Activated T-cell treated with anti-CD3 and anti-CD28 coated beads, Interleukin-2, amount 50 U/mL, for 4 hours (primary cell): ENCODE results near the gene MGAT5. TPM values are rescaled to one million over a fixed set of nuclear protein-coding genes. Genes with fewer than 3 reads are reported as not detected.

Source experiments
- ATAC-seq, 2 donors: fragments of 200-7000 bp; cut with Tn5 transposase; one replicate each; pipeline ENCODE4 v1.10.0; 2021
- DNase-seq: peaks from one replicate; pipeline ENCODE4 v3.0.0-alpha.2; 2020
- H3K27me3 Mint-ChIP-seq: one replicate; pipeline ENCODE4 v1.8.0; 2021; ENCODE audit warnings: low read depth, mixed read lengths
- H3K36me3 Mint-ChIP-seq: one replicate; pipeline ENCODE4 v1.8.0; 2022; ENCODE audit warnings: mixed read lengths; ENCODE audit not compliant: insufficient read depth
- H3K4me1 Mint-ChIP-seq: one replicate; pipeline ENCODE4 v1.8.0; 2021; ENCODE audit warnings: low read depth, mixed read lengths
- H3K4me3 Mint-ChIP-seq: one replicate; pipeline ENCODE4 v1.8.0; 2021; ENCODE audit warnings: mild to moderate bottlenecking, moderate library complexity, mixed read lengths
- H3K9me3 Mint-ChIP-seq: one replicate; pipeline ENCODE4 v1.8.0; 2021; ENCODE audit warnings: mixed read lengths
- total RNA-seq, 3 donors: library from RNA; stranded (reverse); gene quantifications; one replicate each; pipeline ENCODE4 v1.2.1, GENCODE V29; 2021

MGAT5 gene
- total RNA-seq, 3 donors from 2014 or later = 58.7 to 69.8 (median 68.4) TPM

DNA sequence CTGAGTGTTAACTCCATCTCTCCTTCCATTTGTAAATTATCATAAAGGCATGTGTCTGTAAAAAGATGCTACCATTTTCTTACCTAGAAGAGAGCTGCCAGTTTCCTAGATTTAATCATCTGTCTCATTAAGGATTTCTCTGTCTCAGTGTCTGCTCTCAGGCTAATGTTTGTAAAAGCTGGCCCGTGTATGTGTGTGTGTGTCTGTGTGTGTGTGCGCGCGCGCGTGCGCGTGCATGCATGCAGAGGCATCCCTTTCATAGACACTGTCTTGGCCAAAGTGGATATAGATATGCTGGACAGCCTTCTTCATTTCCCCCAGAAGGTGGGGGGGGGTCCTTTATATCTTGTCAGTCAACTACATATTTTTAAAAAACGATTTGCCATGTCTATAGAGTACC is 18.9 kb downstream of the MGAT5 start:
- Mint-ChIP-seq H3K36me3 (peaks cover 56% of the 10 kb centered on the region), H3K4me1 (peaks cover 71% of the 10 kb centered on the region), H3K4me3 (no peak overlapping the region), H3K9me3 (no peaks in the 10 kb centered on the region), H3K27me3 (no peaks in the 10 kb centered on the region)
- ATAC-seq = no peak
- no peak for DNase-seq

DNA sequence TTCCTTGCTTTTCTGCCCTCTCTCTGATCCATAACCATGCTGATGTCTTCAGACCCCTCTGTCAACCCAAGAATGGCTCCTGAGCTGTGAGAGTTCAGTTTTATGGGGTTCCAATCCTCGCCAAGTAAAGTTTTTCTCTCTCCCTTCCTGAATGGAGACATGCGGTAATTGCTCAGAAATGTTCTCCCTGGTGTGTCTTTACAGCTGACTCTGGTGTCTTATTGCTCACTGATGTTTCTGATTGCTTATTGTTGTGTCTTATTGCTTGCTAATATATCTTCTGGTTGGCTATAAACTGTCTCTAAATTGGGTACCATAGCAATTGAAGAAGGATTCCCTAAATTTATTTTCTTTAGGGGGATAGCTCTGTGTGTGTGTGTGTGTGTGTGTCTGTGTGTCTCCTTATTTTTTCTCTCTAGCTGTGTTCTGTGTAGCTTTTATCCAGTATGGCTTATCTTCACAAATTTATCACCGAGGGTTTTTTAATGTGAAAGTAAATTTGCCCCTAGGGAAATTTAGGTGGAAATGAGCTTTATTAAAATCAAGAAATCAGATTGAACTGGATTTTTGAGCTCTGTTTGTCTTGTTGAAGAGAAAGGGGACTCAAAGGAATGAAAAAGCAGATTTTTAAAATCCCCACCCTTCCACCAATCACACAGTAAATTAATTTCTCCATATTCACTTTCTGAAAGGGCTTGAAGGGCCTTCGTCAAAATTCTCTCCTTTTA is 19.5 kb downstream of the MGAT5 start:
- H3K9me3 Mint-ChIP-seq = no peaks in the 10 kb centered on the region
- ATAC-seq (no peak), DNase-seq (no peak)
- no peak overlapping the region for H3K4me3 Mint-ChIP-seq
- no peaks in the 10 kb centered on the region for H3K27me3 Mint-ChIP-seq
- H3K4me1 Mint-ChIP-seq = peaks cover 70% of the 10 kb centered on the region
- peaks cover 58% of the 10 kb centered on the region for H3K36me3 Mint-ChIP-seq

DNA sequence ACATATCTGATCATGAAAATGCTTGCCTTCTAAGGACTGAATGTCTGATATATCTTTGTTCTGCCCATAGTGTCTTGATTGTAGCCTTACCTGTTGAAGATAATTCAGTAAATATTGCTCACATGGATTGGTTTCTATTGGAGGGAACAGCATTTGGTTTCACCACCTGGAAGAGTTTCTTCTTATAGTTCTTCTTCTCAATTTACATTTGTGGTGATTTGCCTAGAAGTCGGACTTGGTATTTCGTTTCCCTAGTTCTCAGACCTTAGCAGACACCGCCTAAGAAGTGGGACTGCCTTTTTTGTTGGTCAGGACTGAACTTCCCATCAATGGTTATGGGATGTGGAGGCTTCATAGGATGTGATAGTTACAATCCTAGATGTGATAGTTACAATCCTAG is 20.2 kb downstream of the MGAT5 start:
- peaks cover 70% of the 10 kb centered on the region for H3K4me1 Mint-ChIP-seq

GRCh38 chr2:134275058-134275862 is 21.4 kb downstream of the MGAT5 start:
- H3K9me3 Mint-ChIP-seq = no peaks in the 10 kb centered on the region
- peaks cover 68% of the 10 kb centered on the region for H3K4me1 Mint-ChIP-seq
- no peaks in the 10 kb centered on the region for H3K27me3 Mint-ChIP-seq
- no peak for ATAC-seq
- peaks cover 59% of the 10 kb centered on the region for H3K36me3 Mint-ChIP-seq
- no peak overlapping the region for H3K4me3 Mint-ChIP-seq
- DNase-seq = no peak

More for the DNA sequence above, 20.2 kb downstream of the MGAT5 start:
- no peaks in the 10 kb centered on the region for H3K27me3 Mint-ChIP-seq
- DNase-seq (no peak), ATAC-seq (no peak)
- H3K36me3 Mint-ChIP-seq = peaks cover 64% of the 10 kb centered on the region
- no peak overlapping the region for H3K4me3 Mint-ChIP-seq
- H3K9me3 Mint-ChIP-seq = no peaks in the 10 kb centered on the region

GRCh38 chr2:134276381-134277172 is 22.7 kb downstream of the MGAT5 start:
- Mint-ChIP-seq H3K4me1 (peaks cover 73% of the 10 kb centered on the region), H3K9me3 (no peaks in the 10 kb centered on the region), H3K27me3 (no peaks in the 10 kb centered on the region), H3K36me3 (peaks cover 53% of the 10 kb centered on the region), H3K4me3 (no peak overlapping the region)
- ATAC-seq (no peak), DNase-seq (no peak)

- ATAC-seq (no peak), DNase-seq (no peak)
- Mint-ChIP-seq H3K9me3 (no peaks in the 10 kb centered on the region), H3K36me3 (peaks cover 50% of the 10 kb centered on the region), H3K4me3 (no peak overlapping the region), H3K27me3 (no peaks in the 10 kb centered on the region), H3K4me1 (peaks cover 73% of the 10 kb centered on the region)
Observed at GRCh38 chr2:134277223-134277622, 23.4 kb downstream of the MGAT5 start.

- DNase-seq (no peak), ATAC-seq (no peak)
- H3K4me1 Mint-ChIP-seq = peaks cover 73% of the 10 kb centered on the region
- no peaks in the 10 kb centered on the region for H3K27me3 Mint-ChIP-seq
- H3K4me3 Mint-ChIP-seq = no peak overlapping the region
- H3K36me3 Mint-ChIP-seq = peaks cover 40% of the 10 kb centered on the region
- no peaks in the 10 kb centered on the region for H3K9me3 Mint-ChIP-seq
Observed at GRCh38 chr2:134278553-134278952, 24.7 kb downstream of the MGAT5 start.

- peaks cover 34% of the 10 kb centered on the region for H3K36me3 Mint-ChIP-seq
- no peaks in the 10 kb centered on the region for H3K9me3 Mint-ChIP-seq
- no peaks in the 10 kb centered on the region for H3K27me3 Mint-ChIP-seq
- DNase-seq = no peak
- peaks cover 73% of the 10 kb centered on the region for H3K4me1 Mint-ChIP-seq
- ATAC-seq = no peak
- H3K4me3 Mint-ChIP-seq = no peak overlapping the region
Observed at GRCh38 chr2:134279417-134279816, 25.5 kb downstream of the MGAT5 start.

DNA sequence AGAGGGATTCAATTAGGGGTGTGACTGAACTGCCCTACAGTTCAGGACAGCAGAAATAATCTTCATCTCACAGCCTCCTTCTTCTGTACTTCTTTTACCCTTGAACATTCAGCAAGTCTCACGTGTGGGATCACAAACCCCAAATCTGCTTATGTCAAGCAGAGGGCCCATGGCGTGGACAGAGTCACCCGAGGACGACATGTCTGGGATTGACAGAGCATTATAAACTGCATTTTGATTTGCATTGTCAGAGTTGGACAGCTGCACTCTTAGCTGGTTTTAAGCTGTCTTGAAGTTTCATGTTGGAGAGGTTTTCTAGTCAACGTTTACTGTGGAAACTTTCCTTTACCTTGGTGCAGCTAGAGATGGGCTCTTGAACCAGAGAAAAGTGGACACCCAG is 26.4 kb downstream of the MGAT5 start:
- peaks cover 74% of the 10 kb centered on the region for H3K4me1 Mint-ChIP-seq
- no peak overlapping the region for H3K4me3 Mint-ChIP-seq
- ATAC-seq = no peak
- no peaks in the 10 kb centered on the region for H3K27me3 Mint-ChIP-seq
- H3K9me3 Mint-ChIP-seq = no peaks in the 10 kb centered on the region
- peaks cover 33% of the 10 kb centered on the region for H3K36me3 Mint-ChIP-seq
- no peak for DNase-seq

GRCh38 chr2:134280726-134281125 is 26.9 kb downstream of the MGAT5 start:
- Mint-ChIP-seq H3K4me1 (peaks cover 73% of the 10 kb centered on the region), H3K9me3 (no peaks in the 10 kb centered on the region), H3K36me3 (peaks cover 32% of the 10 kb centered on the region), H3K27me3 (no peaks in the 10 kb centered on the region), H3K4me3 (no peak overlapping the region)
- DNase-seq (no peak), ATAC-seq (no peak)

DNA sequence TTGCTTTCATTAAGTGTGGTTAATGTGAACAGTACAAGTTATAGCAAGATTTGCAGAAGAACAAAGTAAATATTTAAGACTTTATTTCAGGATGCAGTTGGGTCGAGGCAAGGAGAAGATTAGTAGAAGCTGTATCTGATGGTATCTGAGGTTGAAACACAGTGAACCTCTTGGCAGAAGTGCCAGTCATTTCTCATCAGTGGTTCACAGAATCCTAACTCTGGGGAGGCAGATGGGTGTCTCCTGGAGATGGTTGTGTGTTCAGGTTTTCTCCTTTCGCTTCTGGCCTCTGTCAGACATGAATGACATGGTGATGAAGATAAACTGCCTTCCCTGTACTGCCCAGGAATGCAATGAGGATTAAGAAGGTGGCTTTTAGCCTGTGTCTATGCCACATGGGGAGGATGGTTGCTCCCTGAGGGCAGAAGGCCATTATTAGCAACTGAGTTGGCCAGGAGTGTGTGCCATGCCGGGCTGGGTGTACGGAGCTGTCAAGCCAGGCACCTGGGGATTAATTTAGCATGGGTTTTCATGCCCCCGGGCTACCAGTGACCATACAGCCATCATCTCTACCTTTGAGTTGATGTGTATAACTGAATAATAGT is 28.0 kb downstream of the MGAT5 start:
- Mint-ChIP-seq H3K4me3 (no peak overlapping the region), H3K27me3 (no peaks in the 10 kb centered on the region), H3K36me3 (peaks cover 25% of the 10 kb centered on the region), H3K4me1 (peaks cover 71% of the 10 kb centered on the region), H3K9me3 (no peaks in the 10 kb centered on the region)
- peak in 1 of 2 donors; percentile 9 for ATAC-seq
- no peak for DNase-seq

DNA sequence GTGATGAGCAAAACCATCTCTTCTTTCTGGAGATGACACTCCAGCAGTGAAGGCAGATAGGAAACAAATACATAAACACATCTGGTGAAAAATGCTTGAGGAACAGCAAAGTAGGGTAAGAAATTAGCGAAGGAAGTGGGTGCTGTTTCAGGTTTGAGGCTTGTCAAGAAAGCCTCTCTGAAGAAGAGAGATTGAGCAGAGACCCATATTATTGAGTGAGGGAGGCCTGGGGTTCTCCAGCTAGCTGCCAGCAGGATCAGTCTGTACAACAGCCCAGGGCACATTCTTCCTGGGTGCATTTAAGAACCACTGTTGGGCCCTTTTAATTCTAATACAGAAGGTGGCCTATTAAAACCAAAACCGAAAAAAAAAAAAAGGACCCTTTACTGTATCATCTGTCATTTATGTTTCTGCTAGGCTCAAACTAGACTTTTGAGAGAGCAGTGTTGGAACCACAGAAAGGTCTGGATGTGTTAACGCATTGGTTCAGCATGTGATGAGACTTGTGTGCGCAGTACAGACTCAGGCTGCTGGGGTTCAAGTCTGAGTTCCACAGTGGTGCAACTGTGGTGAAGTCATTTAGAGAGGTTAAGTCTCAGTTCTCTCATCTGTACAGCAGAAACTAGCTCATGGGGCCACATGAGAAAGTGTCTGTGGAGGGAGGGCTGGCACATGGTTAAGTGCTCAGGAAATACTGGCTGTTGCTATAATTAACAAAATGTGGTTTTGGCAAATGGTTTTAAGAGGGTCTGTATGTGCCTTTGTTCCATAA is 28.9 kb downstream of the MGAT5 start:
- H3K4me3 Mint-ChIP-seq = peak overlapping the region; percentile 36
- H3K36me3 Mint-ChIP-seq = peaks cover 20% of the 10 kb centered on the region
- H3K4me1 Mint-ChIP-seq = peaks cover 66% of the 10 kb centered on the region
- H3K27me3 Mint-ChIP-seq = no peaks in the 10 kb centered on the region
- peak; percentile 87 to 89 for ATAC-seq
- H3K9me3 Mint-ChIP-seq = no peaks in the 10 kb centered on the region
- DNase-seq = no peak

GRCh38 chr2:134283661-134284060 is 29.8 kb downstream of the MGAT5 start:
- H3K4me1 Mint-ChIP-seq = peaks cover 59% of the 10 kb centered on the region
- H3K36me3 Mint-ChIP-seq = peaks cover 13% of the 10 kb centered on the region
- no peak for DNase-seq
- ATAC-seq = no peak
- peak overlapping the region; percentile 12 for H3K4me3 Mint-ChIP-seq
- no peaks in the 10 kb centered on the region for H3K9me3 Mint-ChIP-seq
- no peaks in the 10 kb centered on the region for H3K27me3 Mint-ChIP-seq
